Heart left ventricle (tissue), 16 donors: ENCODE results near the gene PRR5L. TPM values are rescaled to one million over a fixed set of nuclear protein-coding genes. Genes with fewer than 3 reads are reported as not detected.

Source experiments
- ATAC-seq, 4 donors: fragments of 200-7000 bp; cut with Tn5 transposase; one replicate each; pipeline ENCODE4 v1.9.1; 2020 to 2022; ENCODE audit warnings: moderate library complexity in 4 of 4, mild to moderate bottlenecking in 3 of 4, moderate number of reproducible peaks in 1 of 4
- DNase-seq, 5 donors: peaks; one replicate each; pipeline ENCODE4 v3.0.0-alpha.2; 2020
- H3K27ac ChIP-seq, 12 donors: fragments of 200-600 bp; sonication (generic) in 4 of 12; one replicate each; pipeline versions ENCODE4 v1.5.0 to v1.8.0; 2016 to 2022; ENCODE audit warnings: mild to moderate bottlenecking in 2 of 12
- H3K27me3 ChIP-seq, 9 donors: fragments of 200-600 bp; sonication (generic) in 2 of 9; one replicate each; pipeline versions ENCODE4 v1.5.1 to v1.8.0; 2016 to 2022; ENCODE audit warnings: mild to moderate bottlenecking in 3 of 9
- H3K36me3 ChIP-seq, 9 donors: fragments of 200-600 bp; sonication (generic) in 2 of 9; one replicate each; pipeline versions ENCODE4 v1.5.0 to v1.8.0; 2018 to 2022; ENCODE audit warnings: mild to moderate bottlenecking in 2 of 9
- H3K4me1 ChIP-seq, 12 donors: fragments of 200-600 bp; sonication (generic) in 4 of 12; one replicate each; pipeline versions ENCODE4 v1.5.0 to v1.8.0; 2016 to 2022; ENCODE audit warnings: mild to moderate bottlenecking in 3 of 12
- H3K4me3 ChIP-seq, 12 donors: fragments of 200-600 bp; sonication (generic) in 4 of 12; one replicate each; pipeline versions ENCODE4 v1.5.0 to v1.8.0; 2017 to 2022; ENCODE audit warnings: mild to moderate bottlenecking in 9 of 12, moderate library complexity in 4 of 12
- H3K9me3 ChIP-seq, 12 donors: fragments of 200-600 bp; sonication (generic) in 4 of 12; one replicate each; pipeline versions ENCODE4 v1.5.0 to v1.8.0; 2016 to 2022; ENCODE audit warnings: mild to moderate bottlenecking in 1 of 12
- CTCF ChIP-seq, 12 donors: fragments of 200-600 bp; sonication (generic) in 4 of 12; IDR thresholded peaks; one replicate each; pipeline versions ENCODE4 v1.5.0 to v1.8.0; 2018 to 2022; ENCODE audit warnings: antibody characterized with exemption in 12 of 12, mild to moderate bottlenecking in 5 of 12
- POLR2A ChIP-seq, 2 donors: fragments of 450-650 bp; IDR thresholded peaks; one replicate each; pipeline ENCODE4 v1.6.1; 2017; ENCODE audit warnings: antibody characterized with exemption in 2 of 2, mild to moderate bottlenecking in 2 of 2, moderate library complexity in 2 of 2
- WGBS, 4 donors: extraction: QIAGEN DNeasy Blood & Tissue Kit in 2 of 4; methylation state at CpG; one replicate each; pipeline versions ENCODE4 v1.1.5 to v1.1.7; 2013 to 2018; 5-methylcytosine and 5-hydroxymethylcytosine counted together
- intact Hi-C, 10 donors: fragments of 100-400 bp; cut with DNase I; formaldehyde crosslinking; loops; one replicate each; pipeline versions ENCODE4 v1.11.1 to v1.14.2; 2022
- polyA plus RNA-seq, 2 donors: library from polyadenylated mRNA; stranded (reverse); fragments of 200-250 nt; gene quantifications; one replicate each; pipeline ENCODE4 v1.2.3, GENCODE V29; 2013
- total RNA-seq, 9 donors: library from RNA; depleted of rRNA in 2 of 9; stranded (reverse); fragments of >200 nt in 2 of 9; fragmentation: NEBNext Ultra II Directional in 3 of 9; extraction: Animal tissue kit (Norgen Biotek cat#: 25700) in 3 of 9; gene quantifications; one replicate each; pipeline versions ENCODE4 v1.1.0 to v1.2.4, GENCODE V29; 2016 to 2023
- donor health status: ischemic (EF 13 %, LVEDD 7.1; RV severe dilation, severe dysfunction).
- donor health status: healthy with polysubstance abuse.
- donor health status: DM: no; HTN: yes; CAD: no.
- donor health status: DM: no; HTN: no; CAD: no.
- donor health status: ischemic (EF 25% LVEDD 6.9; RV normal size, moderate dysfunction).
- donor health status: ischemic (EF 25% LVEDD 5.7; RV mildly dilated, moderate dysfunction).
- donor health status: healthy.
- donor health status: DM: yes; HTN: yes; CAD: no.
- donor health status: ischemic (EF 35%, LVEDD 5.7; RV mildly dilated, moderate dysfunction).
- donor health status: nonischemic (EF 11% LVEDD 7.7; RV severe dilation, severe dysfunction).
- donor health status: DM: yes; HTN: yes; CAD: no.
- donor health status: PGD.
- donor health status: ischemic (EF 29% LVEDD 5.4; RV normal size, mild dysfunction).
- donor health status: nonischemic (EF 23%, LVEDD 6.1; RV moderate dilation, normal function).

The PRR5L gene
- total and polyA plus RNA-seq, 11 donors: 0.61 to 17.8 (median 3.1) TPM

- ATAC-seq (peak; percentile 59 to 92 (median 81)), DNase-seq (peak; percentile 44 to 73 (median 55))
- Histone ChIP-seq H3K4me1 (peaks cover 0 to 6% (median 0%) of the 10 kb centered on the region in 12 donors), H3K27ac (no peak overlapping the region), H3K4me3 (no peak overlapping the region), H3K27me3 (peaks cover 0 to 15% (median 0%) of the 10 kb centered on the region in 9 donors), H3K9me3 (peaks cover 0 to 7% (median 0%) of the 10 kb centered on the region in 12 donors), H3K36me3 (no peaks in the 10 kb centered on the region)
- WGBS, 4 donors: 9 to 34% (median 29%) methylated on average over 8 to 12 of the region's 12 CpGs
- intact Hi-C loops: loop anchor here in 7 of 10 donors (5.0 to 10.0 kb wide), 7 partner anchors 94 to 772 kb away; partner anchors contain the start of gene FJX1 (in 3 of the 7)
- no peak for TF ChIP-seq POLR2A (IDR thresholded peaks at IDR 0.05)
- TF ChIP-seq CTCF (IDR thresholded peaks at IDR 0.05): peak; percentile 42 to 70 (median 56)
Observed at GRCh38 chr11:36258730-36259360, 37.2 kb upstream of the PRR5L start.

- peaks cover 0 to 18% (median 0%) of the 10 kb centered on the region in 9 donors for H3K27me3 ChIP-seq
- 78 to 89% (median 82%) methylated on average over 3 to 4 of the region's 4 CpGs for WGBS, 4 donors
- no peak for DNase-seq
- H3K9me3 ChIP-seq: peaks cover 0 to 4% (median 0%) of the 10 kb centered on the region in 12 donors
- intact Hi-C loops: loop anchor here in 7 of 10 donors (5.0 to 10.0 kb wide), 9 partner anchors 126 to 776 kb away; no protein-coding TSS in a partner anchor
- no peak overlapping the region for H3K4me3 ChIP-seq
- no peaks in the 10 kb centered on the region for H3K36me3 ChIP-seq
- no peak overlapping the region for H3K27ac ChIP-seq
- no peak for ATAC-seq
- TF ChIP-seq CTCF (IDR thresholded peaks at IDR 0.05) (no peak), POLR2A (IDR thresholded peaks at IDR 0.05) (no peak)
- H3K4me1 ChIP-seq: peaks cover 0 to 9% (median 0%) of the 10 kb centered on the region in 12 donors
Observed at GRCh38 chr11:36261094-36261493, 35.0 kb upstream of the PRR5L start.

- intact Hi-C loops: loop anchor here in 7 of 10 donors (2.0 to 10.0 kb wide), 10 partner anchors 129 to 779 kb away; no protein-coding TSS in a partner anchor
- H3K27me3 ChIP-seq: peaks cover 0 to 7% (median 0%) of the 10 kb centered on the region in 9 donors
- H3K27ac ChIP-seq: no peak overlapping the region
- peaks cover 0 to 3% (median 0%) of the 10 kb centered on the region in 12 donors for H3K4me1 ChIP-seq
- no peaks in the 10 kb centered on the region for H3K9me3 ChIP-seq
- DNase-seq (no peak), ATAC-seq (no peak)
- TF ChIP-seq POLR2A (IDR thresholded peaks at IDR 0.05) (no peak), CTCF (IDR thresholded peaks at IDR 0.05) (no peak)
- no peak overlapping the region for H3K4me3 ChIP-seq
- no peaks in the 10 kb centered on the region for H3K36me3 ChIP-seq
- 70 to 79% (median 78%) methylated on average over 9 of the region's 9 CpGs for WGBS, 4 donors
Observed at GRCh38 chr11:36264011-36264972, 31.8 kb upstream of the PRR5L start.
